Stimulated activated CD8-positive, alpha-beta memory T cell treated with anti-CD3 and anti-CD28 coated beads, Interleukin-15, amount 100 ng/mL, for 4 hours (primary cell): Measurements from ENCODE around the gene ZFP82.

Experiments used
- DNase-seq, 2 donors: peaks; one replicate each; pipeline ENCODE4 v3.0.0-alpha.2; 2020; ENCODE audit warnings: low read depth in 2 of 2

ZFP82 gene

DNA sequence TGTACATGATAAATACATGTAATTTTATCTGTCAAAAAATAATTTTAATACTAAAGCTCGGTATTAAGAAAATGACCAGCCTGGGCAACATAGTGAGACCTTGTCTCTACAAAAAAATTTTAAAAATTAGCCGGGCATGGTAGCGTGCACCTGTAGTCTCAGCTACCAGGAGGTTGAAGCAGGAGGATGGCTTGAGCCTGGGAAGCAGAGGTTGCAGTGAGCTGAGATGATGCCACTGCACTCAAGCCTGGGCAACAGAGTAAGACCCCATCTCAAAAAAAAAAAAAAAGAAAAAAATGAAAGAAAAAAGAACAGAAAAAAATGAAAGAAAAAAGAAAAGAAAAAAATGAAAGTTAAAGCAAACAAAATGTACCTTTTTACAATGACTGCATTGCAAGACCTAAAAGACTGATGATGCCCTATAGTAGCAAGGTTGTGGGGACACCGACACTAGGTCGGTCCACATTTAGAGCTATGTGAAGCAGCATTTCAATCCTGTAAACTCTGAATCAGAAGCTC, 44.7 kb downstream of the ZFP82 start:
- no peak for DNase-seq

DNA sequence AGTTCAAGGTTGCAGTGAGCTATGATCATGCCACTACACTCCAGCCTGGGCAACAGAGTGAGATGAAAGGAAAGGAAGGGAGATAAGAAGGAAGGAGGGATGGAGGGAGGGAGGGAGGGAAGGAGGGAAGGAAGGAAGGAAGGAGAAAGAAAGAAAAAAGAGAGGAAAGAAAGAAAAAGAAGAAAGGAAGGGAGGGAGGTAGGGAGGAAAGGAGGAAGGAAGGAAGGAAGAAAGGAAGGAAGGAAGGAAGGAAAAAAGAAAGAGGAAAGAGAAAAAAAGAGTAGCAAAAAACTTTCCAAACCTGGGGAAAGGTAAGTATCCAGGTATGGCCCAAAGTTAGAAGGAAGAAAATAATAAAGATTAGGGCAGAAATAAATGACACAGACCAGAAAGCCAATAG, 46.6 kb downstream of the ZFP82 start:
- DNase-seq: no peak

DNA sequence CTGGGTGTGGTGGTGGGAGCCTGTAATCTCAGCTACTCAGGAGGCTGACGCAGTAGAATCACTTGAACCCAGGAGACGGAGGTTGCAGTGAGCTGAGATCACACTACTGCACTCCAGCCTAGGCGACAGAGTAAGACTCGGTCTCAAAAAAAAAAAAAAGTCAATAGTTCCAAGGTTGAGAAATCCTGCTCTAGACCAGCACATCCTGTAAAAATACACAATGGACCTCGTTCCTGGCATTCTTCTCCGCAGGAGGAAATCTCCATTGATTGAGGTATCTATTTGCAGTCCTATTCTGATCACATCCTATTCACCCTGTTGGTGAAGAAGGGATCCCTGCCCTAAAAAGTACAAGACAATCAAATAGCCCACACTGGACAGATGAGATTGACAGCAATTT, 54.6 kb downstream of the ZFP82 start:
- DNase-seq: no peak
